ENCODE data around the gene C16orf87.

Gene C16orf87

DNA sequence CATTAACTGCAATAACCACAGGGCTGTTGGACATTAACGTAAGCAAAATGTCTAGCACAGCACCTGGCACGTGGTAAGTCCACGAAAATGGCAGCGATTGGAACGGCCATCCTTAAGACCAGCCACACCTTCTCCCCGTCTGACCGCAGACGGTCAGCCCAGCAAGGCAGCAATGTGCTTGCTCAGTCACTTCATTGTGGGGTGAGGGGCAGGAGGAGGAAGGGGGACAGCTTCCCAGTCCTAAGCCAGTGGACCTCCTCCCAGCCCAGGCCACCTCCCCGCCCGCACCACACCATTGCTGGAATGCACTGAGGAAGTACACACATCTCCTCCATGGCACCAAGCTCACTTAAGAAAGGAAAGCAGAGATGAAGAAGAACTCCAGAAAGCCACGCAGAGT, 74.2 kb downstream of the C16orf87 start:
- Mint-ChIP-seq H3K27me3 (ENCODE audit: low read depth, poor library complexity) (peaks cover 53% of the 10 kb centered on the region), H3K4me1 (peaks cover 19% of the 10 kb centered on the region), H3K27ac (no peak overlapping the region), H3K36me3 (ENCODE audit: low read depth) (no peaks in the 10 kb centered on the region), H3K4me3 (no peak overlapping the region), H3K9me3 (no peaks in the 10 kb centered on the region)
- DNase-seq, result no peak
- TF ChIP-seq, protein P1, sequence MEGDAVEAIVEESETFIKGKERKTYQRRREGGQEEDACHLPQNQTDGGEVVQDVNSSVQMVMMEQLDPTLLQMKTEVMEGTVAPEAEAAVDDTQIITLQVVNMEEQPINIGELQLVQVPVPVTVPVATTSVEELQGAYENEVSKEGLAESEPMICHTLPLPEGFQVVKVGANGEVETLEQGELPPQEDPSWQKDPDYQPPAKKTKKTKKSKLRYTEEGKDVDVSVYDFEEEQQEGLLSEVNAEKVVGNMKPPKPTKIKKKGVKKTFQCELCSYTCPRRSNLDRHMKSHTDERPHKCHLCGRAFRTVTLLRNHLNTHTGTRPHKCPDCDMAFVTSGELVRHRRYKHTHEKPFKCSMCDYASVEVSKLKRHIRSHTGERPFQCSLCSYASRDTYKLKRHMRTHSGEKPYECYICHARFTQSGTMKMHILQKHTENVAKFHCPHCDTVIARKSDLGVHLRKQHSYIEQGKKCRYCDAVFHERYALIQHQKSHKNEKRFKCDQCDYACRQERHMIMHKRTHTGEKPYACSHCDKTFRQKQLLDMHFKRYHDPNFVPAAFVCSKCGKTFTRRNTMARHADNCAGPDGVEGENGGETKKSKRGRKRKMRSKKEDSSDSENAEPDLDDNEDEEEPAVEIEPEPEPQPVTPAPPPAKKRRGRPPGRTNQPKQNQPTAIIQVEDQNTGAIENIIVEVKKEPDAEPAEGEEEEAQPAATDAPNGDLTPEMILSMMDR (IDR thresholded peaks at IDR 0.05), result no peak

DNA sequence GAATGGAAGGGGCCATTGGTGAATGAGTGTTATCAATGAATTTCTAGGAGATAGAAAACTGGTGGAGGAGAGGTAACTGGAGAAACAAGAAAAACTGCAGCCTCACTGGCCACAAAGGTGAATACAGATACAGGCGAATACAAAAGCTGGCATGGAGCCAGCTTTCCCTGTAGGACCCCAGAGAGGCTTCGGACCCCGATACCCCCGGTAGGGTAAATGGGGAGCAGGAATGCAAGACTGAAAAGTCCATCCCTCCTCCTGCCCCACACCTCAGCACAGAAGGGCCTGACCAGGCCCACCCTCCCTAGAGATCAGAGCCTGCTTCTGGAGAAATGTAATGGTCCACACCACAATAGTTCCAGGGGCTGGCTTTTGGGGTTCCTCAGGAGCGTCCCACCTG, 78.0 kb downstream of the C16orf87 start:
- no peaks in the 10 kb centered on the region for H3K9me3 Mint-ChIP-seq
- H3K27ac Mint-ChIP-seq, result no peak overlapping the region

DNA sequence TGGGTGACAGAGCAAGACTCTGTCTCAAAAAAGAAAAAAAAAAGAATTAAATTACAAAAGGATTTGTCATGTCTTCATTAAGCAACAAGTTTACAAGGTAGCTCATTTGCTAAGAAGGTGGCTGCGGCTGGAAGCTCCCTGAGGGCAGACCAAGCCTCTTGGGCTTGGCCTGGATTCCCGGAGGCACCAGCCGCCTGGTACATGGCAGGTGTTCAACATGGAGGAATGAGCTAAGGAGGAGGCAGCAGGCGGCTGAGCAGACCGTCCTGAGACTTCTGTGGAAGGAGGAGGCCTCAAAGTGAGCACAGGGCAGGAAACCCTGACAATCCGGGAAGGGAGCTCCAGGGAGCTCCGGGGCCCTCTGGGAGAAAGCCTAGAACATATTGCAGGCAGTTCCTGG, 79.6 kb downstream of the C16orf87 start:
- no peaks in the 10 kb centered on the region for H3K9me3 Mint-ChIP-seq

More for the DNA sequence above, 78.0 kb downstream of the C16orf87 start:
- Mint-ChIP-seq H3K27me3 (ENCODE audit: low read depth, poor library complexity) (peaks cover 38% of the 10 kb centered on the region), H3K4me1 (peaks cover 20% of the 10 kb centered on the region), H3K36me3 (ENCODE audit: low read depth) (no peaks in the 10 kb centered on the region), H3K4me3 (no peak overlapping the region)
- TF ChIP-seq, protein P1 (IDR thresholded peaks at IDR 0.05), result no peak
- DNase-seq, result no peak

DNA sequence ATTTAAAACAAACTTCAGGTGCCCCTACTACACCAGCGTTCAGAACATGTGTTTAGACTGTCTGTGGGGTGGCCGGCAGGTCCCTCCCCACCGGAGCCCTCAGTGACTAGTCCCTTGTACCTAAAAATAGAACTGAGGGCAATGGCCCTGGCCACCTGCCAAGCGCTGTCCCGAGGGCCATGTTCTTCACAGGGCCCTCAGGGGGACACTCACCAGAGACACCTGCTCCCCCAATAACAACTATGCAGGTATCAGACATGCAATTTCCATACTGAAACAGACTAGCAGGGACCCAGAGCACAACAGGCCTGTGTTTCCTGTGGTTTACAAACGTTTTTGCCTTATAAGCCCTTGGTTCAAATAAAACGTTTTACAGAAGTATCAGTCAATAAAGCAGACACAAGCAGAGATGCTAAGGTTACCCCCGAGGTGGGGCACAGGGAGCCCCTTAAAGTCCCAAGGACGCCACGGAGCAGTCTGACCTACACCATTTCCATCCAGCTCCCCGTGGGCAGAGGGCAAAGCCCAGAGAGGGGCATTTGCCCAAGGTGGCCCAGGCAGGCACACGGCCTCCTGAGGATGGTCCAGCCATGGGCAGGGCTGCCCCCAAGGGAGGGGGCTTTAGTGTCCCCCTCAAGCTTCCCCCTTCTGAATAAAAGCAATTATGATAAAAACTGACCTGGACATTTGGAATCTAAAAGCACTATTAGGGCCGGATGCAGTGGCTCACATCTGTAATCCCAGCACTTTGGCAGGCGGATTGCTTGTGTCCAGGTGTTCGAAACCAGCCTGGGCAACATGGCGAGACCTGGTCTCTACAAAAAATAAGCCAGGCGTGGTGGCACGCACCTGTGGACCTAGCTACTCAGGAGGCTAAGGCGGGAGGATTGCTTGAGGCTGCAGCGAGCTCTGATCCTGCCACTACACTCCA, 81.9 kb downstream of the C16orf87 start:
- peaks cover 30% of the 10 kb centered on the region for H3K27me3 Mint-ChIP-seq (ENCODE audit: low read depth, poor library complexity)
- no peak for DNase-seq
- no peak overlapping the region for H3K4me3 Mint-ChIP-seq
- H3K9me3 Mint-ChIP-seq, result no peaks in the 10 kb centered on the region
- H3K27ac Mint-ChIP-seq, result no peak overlapping the region
- TF ChIP-seq, protein P1 (IDR thresholded peaks at IDR 0.05), result no peak
- H3K36me3 Mint-ChIP-seq (ENCODE audit: low read depth), result no peaks in the 10 kb centered on the region
- H3K4me1 Mint-ChIP-seq, result peaks cover 14% of the 10 kb centered on the region

More for the DNA sequence above, 79.6 kb downstream of the C16orf87 start:
- Mint-ChIP-seq H3K4me1 (peaks cover 8% of the 10 kb centered on the region), H3K36me3 (ENCODE audit: low read depth) (no peaks in the 10 kb centered on the region), H3K4me3 (no peak overlapping the region), H3K27me3 (ENCODE audit: low read depth, poor library complexity) (peaks cover 38% of the 10 kb centered on the region), H3K27ac (no peak overlapping the region)
- TF ChIP-seq, protein P1 (IDR thresholded peaks at IDR 0.05), result no peak
- no peak for DNase-seq

DNA sequence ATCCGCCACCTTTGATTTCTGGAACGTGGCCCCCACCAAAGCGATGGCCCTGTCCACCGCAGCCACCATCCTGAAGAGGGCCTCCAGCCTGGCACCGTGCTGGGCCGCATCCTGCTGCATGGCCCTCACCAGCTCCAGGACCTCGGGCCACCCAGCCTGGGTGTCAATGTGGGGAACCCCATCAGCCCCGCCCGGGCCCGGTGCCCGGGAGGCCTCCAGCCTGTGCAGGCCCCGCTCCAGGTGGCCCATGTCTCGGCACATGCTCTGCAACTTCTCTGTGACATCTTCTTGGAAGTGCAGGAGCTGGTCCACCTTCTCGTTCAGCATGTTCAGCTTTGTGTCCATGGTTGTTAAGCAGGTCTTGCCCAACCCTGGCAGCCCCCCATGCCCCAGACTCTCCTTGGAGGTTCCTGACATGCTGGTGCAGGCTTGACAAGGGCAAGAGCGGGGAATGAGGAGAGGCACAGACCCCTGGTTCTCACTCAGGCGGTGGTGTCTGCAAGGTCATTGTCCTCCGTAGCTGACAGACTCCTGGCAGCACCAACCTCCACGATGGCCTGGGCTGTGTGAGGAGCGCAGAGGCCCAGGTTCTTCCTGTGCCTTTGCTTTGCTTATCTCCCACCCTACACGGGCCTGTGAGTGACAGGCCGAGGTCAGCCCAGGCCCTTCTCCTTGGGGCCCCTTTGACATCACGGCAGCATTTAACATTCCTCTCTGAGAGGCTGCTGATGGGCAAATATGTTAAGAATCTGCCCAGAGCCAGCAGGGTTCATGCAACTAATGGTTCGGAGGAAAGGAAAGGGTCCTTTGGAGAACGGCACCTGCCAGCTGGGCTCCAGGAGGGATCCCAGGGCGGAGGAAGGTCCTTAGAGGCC, 83.0 kb downstream of the C16orf87 start, which contains the start of gene MYLK3:
TSS of gene MYLK3 (minus strand) at position 568 of the 875 bp plus-strand sequence. CDS start at position 417, 151 bp downstream.
- Mint-ChIP-seq H3K4me3 (no peak within 1 kb of the TSS), H3K36me3 (ENCODE audit: low read depth) (no peaks in the 10 kb centered on the region), H3K9me3 (no peaks in the 10 kb centered on the region), H3K4me1 (peaks cover 20% of the 10 kb centered on the region), H3K27me3 (ENCODE audit: low read depth, poor library complexity) (peaks cover 29% of the 10 kb centered on the region), H3K27ac (no peak within 1 kb of the TSS)
- TF ChIP-seq, protein P1 (IDR thresholded peaks at IDR 0.05), result no peak
- DNase-seq, result no peak
